HG03378 (cell line): Measurements from ENCODE around the gene C1QL1.

ENCODE experiments used
- ATAC-seq: cut with Tn5 transposase; IDR thresholded peaks from one replicate; pipeline ENCODE4 v1.9.1; 2021; ENCODE audit warnings: mild to moderate bottlenecking, moderate library complexity; ENCODE audit not compliant: unreplicated experiment

Gene C1QL1

GRCh38 chr17:44968225-44969143 is at the start of gene C1QL1:
Gene C1QL1, minus strand, starts transcription at chr17:44968303. Its CDS starts 255 bp downstream, at chr17:44968048.
- ATAC-seq, result no peak

GRCh38 chr17:45016823-45017222 is 48.7 kb upstream of the C1QL1 start:
- no peak for ATAC-seq

GRCh38 chr17:45016237-45016636 is 48.1 kb upstream of the C1QL1 start:
- no peak for ATAC-seq

GRCh38 chr17:45013021-45013997 is 45.2 kb upstream of the C1QL1 start:
- no peak for ATAC-seq

GRCh38 chr17:45011767-45012166 is 43.7 kb upstream of the C1QL1 start:
- no peak for ATAC-seq

GRCh38 chr17:45009676-45010467 is 41.8 kb upstream of the C1QL1 start:
- ATAC-seq, result no peak

- no peak for ATAC-seq
Observed at GRCh38 chr17:45008216-45008615, 40.1 kb upstream of the C1QL1 start.

GRCh38 chr17:45006927-45007461 is 38.9 kb upstream of the C1QL1 start:
- ATAC-seq, result no peak

GRCh38 chr17:45005700-45006099 is 37.6 kb upstream of the C1QL1 start:
- no peak for ATAC-seq

GRCh38 chr17:45004388-45004787 is 36.3 kb upstream of the C1QL1 start:
- no peak for ATAC-seq

GRCh38 chr17:45003877-45004276 is 35.8 kb upstream of the C1QL1 start:
- ATAC-seq, result no peak

- ATAC-seq, result no peak
Observed at GRCh38 chr17:45001310-45001709, 33.2 kb upstream of the C1QL1 start.

GRCh38 chr17:44999433-44999832 is 31.3 kb upstream of the C1QL1 start:
- ATAC-seq, result no peak

- no peak for ATAC-seq
Observed at GRCh38 chr17:44998646-44999045, 30.5 kb upstream of the C1QL1 start.

GRCh38 chr17:44997733-44998520 is 29.8 kb upstream of the C1QL1 start:
- no peak for ATAC-seq

- ATAC-seq, result no peak
Observed at GRCh38 chr17:44996304-44996703, 28.2 kb upstream of the C1QL1 start.

- ATAC-seq, result no peak
Observed at GRCh38 chr17:44995436-44996001, 27.4 kb upstream of the C1QL1 start.

GRCh38 chr17:44992242-44992939 is 24.3 kb upstream of the C1QL1 start:
- ATAC-seq, result no peak

GRCh38 chr17:44990994-44991393 is 22.9 kb upstream of the C1QL1 start:
- ATAC-seq, result no peak
